HG02938 (cell line): ENCODE data around the gene FRMPD4.

Source experiments
- ATAC-seq: cut with Tn5 transposase; IDR thresholded peaks from one replicate; pipeline ENCODE4 v1.9.1; 2021; ENCODE audit warnings: mild to moderate bottlenecking, moderate library complexity; ENCODE audit not compliant: unreplicated experiment

The FRMPD4 gene

DNA sequence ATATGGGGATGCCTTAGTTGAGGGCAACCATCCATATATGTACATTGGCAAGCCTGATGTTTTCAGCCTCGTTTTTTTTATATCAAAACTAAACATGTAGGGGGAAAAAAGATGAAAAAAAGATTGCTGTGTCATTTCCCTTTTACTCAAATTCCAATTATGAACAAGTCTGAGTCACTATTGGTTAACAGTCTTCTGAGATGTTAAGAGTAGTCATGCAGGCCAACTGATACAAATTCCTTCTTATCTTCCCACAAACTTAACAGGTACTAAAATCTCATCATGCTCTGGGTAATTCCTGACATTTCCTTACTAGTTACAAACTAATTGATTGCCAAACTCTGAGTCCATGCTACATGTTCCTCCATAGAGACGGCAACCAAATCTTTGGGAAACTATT, 222.1 kb downstream of the FRMPD4 start:
- no peak for ATAC-seq

- no peak for ATAC-seq
Observed at GRCh38 chrX:12360986-12361598, 222.8 kb downstream of the FRMPD4 start.

DNA sequence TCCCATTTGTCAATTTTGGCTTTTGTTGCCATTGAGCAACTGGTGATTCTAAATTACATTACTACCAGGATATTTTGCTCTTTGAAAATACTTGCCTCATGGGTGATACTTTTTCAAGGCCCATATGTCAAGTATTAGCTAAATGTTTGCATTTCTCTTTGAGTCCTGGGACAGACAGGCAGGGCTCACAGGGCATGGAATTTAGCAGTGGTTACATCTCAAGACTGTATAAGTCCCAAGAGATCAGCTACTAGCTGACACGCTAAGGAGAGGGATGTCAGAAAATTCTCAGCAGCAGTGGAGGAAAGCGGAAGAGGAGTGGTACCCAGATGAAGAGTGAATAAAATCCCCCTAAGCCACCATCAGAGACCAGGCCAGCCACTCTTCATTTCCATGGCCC, 224.9 kb downstream of the FRMPD4 start:
- ATAC-seq = no peak

- no peak for ATAC-seq
Observed at GRCh38 chrX:12366440-12366839, 228.2 kb downstream of the FRMPD4 start.

DNA sequence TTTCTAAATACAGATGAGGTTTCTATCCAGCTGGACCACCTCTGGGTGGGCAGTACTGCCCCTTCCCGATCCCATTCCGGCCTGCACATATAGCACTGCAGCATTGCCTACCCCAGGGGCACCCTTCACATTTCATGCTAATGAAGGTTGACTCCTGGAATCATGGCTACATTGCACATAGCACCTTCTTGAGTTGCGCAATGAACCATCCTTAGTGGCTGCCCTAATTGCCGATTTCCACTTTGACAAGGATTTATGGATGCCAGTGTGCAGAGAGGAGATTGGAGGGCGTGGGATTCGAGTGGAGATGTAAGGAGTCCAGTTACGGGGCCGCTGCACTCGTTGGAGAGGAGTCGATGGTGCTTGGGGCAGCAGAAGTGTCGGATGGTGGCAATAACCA, 229.0 kb downstream of the FRMPD4 start:
- ATAC-seq = no peak

GRCh38 chrX:12370497-12370986, 232.3 kb downstream of the FRMPD4 start:
- no peak for ATAC-seq

GRCh38 chrX:12372111-12372510, 233.8 kb downstream of the FRMPD4 start:
- no peak for ATAC-seq

DNA sequence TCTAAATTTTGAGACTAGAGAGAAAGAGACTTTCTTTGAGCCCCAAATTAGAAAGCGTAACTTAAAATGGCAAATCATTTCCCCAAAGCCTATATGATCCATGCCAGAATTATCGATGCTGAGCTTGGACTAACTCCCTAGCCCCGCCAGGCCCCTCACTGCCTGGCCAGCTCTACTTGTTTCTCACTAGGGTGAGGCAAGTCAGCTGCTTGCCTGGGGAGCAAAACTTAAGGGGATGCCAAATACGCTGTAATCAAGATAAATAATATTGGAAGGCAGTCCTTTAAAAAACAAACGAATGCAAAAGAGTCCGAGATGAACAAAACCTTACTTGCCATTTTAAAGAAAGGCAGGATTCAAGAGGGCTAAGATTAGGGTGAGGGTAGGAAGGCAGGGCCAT, 236.0 kb downstream of the FRMPD4 start:
- ATAC-seq = no peak

DNA sequence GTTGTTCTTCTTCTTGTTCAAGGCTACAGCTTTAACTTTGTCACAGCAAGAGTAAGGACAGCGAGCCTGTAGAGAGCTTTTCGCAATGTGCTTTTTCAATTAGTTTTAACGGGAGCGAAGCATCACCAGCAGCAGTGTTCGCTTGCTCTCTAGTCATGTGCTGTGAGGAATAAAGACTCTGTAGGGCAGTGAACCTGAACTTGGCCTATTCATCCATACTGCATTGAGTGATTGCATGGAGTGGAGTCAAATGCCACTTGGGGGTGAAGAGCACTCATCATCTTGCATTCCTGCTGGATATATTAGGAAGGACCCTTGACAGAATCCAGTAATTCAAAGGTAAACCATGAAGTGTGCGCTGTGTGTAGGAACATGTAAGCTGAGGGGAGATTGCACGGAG, 240.0 kb downstream of the FRMPD4 start:
- no peak for ATAC-seq

DNA sequence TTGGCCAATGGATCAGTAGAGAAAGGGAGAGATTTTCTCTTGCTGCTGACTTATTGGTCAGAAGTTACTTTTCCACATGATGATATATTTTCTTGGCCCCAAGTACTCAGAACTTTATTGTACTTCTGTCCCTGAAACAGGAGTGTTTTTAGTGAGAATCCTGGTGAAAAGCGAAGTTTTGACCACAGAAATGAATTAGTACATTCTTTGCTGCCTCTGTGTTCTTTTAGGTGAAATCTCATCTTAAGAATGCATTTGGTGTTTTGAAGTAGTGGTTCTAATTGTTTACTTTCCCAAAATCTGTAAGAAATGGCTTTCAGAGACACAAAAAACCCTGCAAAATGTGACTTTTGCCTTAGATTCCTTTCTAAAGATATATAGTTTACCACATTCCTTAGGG, 240.4 kb downstream of the FRMPD4 start:
- ATAC-seq = no peak

- no peak for ATAC-seq
Observed at GRCh38 chrX:12379671-12380070, 241.4 kb downstream of the FRMPD4 start.

DNA sequence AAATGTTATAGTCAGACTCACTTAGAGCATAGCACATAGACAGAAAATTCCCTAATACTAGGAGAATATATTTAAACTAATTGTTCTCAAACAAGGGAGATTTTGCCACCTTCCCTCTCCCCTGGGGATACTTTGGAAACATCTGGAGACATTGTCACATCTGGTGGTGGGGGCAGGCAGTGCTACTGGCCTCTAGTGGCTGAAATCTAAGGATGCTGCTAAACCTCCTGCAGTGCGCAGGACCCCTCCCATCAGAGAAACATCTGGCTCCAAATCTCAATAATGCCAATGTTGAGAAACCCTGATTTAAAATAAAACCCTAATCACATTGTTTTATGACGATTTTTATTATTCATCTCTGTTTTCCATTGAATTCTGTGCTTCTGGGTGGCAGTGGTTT, 244.9 kb downstream of the FRMPD4 start:
- ATAC-seq = no peak

GRCh38 chrX:12390301-12390700, 252.0 kb downstream of the FRMPD4 start:
- no peak for ATAC-seq

DNA sequence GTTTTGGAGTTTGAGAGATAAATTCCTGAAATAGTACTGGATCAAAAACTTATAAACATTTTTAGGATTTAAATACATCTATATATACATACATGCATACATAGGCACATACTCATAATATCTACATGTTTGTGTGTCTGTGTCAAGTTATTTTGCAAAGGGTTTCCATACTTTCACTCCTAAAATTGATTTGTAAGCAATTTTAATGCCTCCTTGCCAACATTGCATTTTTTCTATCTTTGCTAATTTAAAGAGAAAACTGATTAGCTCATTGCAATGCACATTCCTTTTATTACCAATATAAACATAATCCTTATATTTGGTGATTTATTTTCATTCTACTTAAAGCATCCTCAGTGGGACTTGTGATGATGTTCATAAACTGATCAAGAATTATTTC, 258.3 kb downstream of the FRMPD4 start:
- ATAC-seq = no peak

DNA sequence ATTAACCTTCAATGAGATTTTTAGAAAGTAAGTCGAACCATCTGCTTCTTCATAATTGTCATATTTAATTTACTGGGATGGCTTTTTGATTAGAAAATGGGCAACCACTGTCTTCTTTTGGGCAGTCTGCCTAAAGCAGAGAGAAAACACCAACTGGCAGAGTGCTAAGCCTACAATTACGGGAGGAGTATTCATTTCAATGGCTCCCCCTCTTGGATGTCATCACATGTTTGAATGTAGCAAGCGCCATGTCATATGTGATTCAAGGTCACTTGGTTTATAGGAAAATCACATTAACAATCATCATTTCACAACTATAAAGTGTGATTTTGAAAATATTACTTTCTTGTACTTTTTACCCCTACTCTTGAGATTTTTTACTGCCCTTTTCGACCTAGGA, 261.9 kb downstream of the FRMPD4 start:
- ATAC-seq = no peak

GRCh38 chrX:12401252-12401651, 263.0 kb downstream of the FRMPD4 start:
- ATAC-seq = no peak

- ATAC-seq = no peak
Observed at GRCh38 chrX:12403474-12404082, 265.3 kb downstream of the FRMPD4 start.

DNA sequence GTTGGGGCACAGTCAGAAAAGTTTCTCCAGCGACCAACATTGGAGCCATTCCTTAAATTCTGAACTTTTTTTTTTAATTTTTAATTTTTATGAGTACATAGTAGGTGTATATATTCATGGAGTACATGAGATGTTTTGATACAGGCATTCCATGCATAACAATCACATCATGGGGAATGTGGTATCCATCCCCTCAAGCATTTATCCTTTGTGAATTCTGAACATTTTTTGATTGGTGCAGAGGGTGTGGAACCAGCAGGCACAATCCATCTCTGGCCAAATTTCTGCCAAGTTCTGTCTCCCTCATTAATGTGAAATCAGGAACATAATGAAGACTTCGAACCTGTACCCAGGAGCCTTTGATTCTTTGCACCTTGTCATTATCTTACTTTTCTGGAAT, 267.0 kb downstream of the FRMPD4 start:
- ATAC-seq = no peak

DNA sequence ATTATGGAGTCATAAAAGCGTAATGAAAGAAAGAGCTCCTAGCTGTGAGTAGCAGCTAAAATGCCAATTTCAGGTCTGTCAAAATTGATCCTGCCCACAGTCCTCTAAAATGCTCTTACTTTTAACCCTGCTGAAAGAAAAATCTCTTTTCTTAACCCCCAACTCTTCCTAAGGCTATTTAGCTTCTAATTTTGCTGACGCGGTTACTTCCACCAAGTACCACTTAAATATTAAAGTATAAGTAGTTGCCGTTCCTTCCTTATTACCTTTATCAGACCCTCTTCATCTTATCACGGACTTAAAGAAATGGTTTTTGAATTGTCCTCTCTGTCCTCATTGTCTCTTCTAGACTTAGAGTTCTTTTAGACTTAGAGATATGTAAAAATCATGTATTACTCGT, 272.2 kb downstream of the FRMPD4 start:
- no peak for ATAC-seq

DNA sequence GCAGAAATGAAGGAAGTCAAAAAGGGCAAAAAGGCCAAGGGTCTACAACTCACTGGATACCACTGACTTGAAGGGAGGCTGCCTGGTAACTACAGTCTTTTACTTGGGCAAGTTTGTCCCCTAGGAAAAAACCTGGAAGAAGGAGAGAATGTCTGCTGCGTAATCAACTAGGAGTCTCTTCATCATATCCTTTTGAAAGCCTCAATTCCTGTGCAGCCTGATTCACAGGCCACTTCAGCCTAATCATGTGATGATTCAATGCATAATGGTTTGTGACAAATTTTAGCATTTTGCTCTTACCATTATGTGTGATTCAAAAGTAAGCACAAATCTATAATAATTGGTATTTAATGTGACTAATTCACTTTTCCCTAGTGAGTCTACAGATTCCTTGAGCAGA, 273.6 kb downstream of the FRMPD4 start:
- ATAC-seq = no peak

DNA sequence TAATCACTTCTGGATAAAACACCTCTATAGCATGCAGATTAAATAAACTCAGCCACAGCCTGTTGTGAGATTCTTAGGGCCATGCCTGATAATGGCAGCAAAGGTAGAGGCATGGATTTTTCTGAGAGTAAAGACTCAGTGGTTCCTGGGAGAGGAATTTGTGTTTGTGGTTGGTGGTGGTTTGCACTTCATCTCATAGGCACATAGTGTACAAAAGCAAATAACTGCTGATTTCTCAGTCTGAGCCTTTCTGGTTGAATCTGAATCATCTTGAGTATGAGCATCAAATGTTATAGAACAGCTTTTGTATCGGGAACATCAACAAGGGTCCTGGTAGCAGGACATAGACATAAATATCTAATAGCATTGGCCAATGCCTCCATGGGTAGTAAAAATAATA, 274.3 kb downstream of the FRMPD4 start:
- ATAC-seq = no peak

DNA sequence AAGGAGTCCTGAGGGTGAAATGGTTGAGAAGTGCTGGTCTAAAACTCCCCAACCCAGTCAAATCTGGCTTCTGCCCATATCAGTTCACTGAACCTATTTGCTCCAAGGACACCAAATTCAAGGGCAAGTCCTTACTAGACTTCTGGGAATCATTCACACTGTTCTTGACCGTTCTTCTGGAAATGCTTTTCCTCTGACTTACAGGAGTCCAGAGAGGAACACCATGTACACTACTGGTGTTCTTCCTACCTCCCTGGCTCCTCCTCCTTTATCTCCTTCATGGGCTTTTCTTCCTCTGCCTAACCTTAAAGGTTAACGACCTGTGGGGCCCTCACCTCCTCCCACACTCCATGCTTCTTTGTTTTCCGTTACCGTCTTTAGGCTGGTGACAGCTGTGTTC, 281.3 kb downstream of the FRMPD4 start:
- ATAC-seq = no peak

DNA sequence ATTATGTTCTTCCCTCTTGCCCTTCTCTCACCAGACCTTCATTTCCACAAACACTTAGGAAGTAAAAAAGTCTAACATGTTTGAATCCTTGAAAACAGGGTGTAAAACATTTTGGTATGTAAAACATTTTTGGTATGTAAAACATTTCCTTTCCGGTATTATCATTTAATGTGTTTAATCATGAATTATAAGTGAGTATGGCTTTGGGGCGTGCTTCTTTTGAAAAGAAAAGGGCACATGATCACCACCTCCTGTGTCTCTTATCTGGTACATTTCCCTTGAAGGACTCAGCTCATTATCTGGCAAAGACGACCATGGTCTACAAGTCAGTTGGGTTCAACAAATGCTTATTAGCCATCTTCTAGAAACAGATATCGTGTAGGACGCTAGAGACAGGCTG, 283.6 kb downstream of the FRMPD4 start:
- ATAC-seq = no peak
